Measurements from ENCODE around the gene MAF. TPM values are rescaled to one million over a fixed set of nuclear protein-coding genes. Genes with fewer than 3 reads are reported as not detected.

Gene MAF
- 3.8 and 25.4 TPM in 2 replicates for total RNA-seq

GRCh38 chr16:79600638-79601091 lies at the start of gene MAF:
Gene MAF (minus strand): TSS chr16:79600737. CDS start chr16:79599902, 835 bp downstream.

